Prostate gland (tissue), 2 donors: ENCODE results near the gene RALA. TPM values are rescaled to one million over a fixed set of nuclear protein-coding genes. Genes with fewer than 3 reads are reported as not detected.

Experiments
- DNase-seq: peaks from one replicate; pipeline ENCODE4 v3.0.0-alpha.2; 2019; ENCODE audit warnings: low spot score
- H3K27ac ChIP-seq, 2 donors: fragments of 200-600 bp; sonication (generic); 2 replicates each; pipeline ENCODE4 v1.5.1; 2017 to 2019
- H3K27me3 ChIP-seq: fragments of 200-600 bp; sonication (generic); replicated peaks from 2 replicates; pipeline ENCODE4 v1.5.1; 2019; ENCODE audit not compliant: insufficient read depth
- H3K36me3 ChIP-seq, 2 donors: fragments of 200-600 bp; sonication (generic); 1 replicate in 1 of 2; 2 replicates in 1 of 2; pipeline versions ENCODE4 v1.5.1 to v1.8.1; 2017 to 2019
- H3K4me1 ChIP-seq: fragments of 200-600 bp; sonication (generic); replicated peaks from 2 replicates; pipeline ENCODE4 v1.5.1; 2019
- H3K4me3 ChIP-seq, 2 donors: fragments of 200-600 bp; sonication (generic); 2 replicates each; pipeline ENCODE4 v1.5.1; 2017 to 2019
- H3K9me3 ChIP-seq: fragments of 200-600 bp; sonication (generic); 2 replicates; pipeline ENCODE4 v1.5.1; 2017
- CTCF ChIP-seq, 4 experiments: fragments of 200-600 bp in 2 of 4; fragments of 450-650 bp in 2 of 4; sonication (generic) in 2 of 4; IDR thresholded peaks; 1 replicate in 3 of 4; 2 replicates in 1 of 4; pipeline ENCODE4 v1.5.1; 2016 to 2019; ENCODE audit warnings: antibody characterized with exemption in 4 of 4, mild to moderate bottlenecking in 2 of 4, moderate library complexity in 2 of 4
- POLR2A ChIP-seq: fragments of 450-650 bp; IDR thresholded peaks from one replicate; pipeline ENCODE4 v1.6.1; 2016; ENCODE audit warnings: antibody characterized with exemption, mild to moderate bottlenecking
- POLR2AphosphoS5 ChIP-seq: sonication (generic); formaldehyde crosslinking; IDR thresholded peaks from one replicate; pipeline ENCODE4 v1.6.1; 2017; ENCODE audit warnings: antibody characterized with exemption
- WGBS: methylation state at CpG from one replicate; pipeline ENCODE4 v1.1.5; 2018; 5-methylcytosine and 5-hydroxymethylcytosine counted together
- intact Hi-C: fragments of 100-400 bp; cut with DNase I; formaldehyde crosslinking; loops from one replicate; pipeline ENCODE4 v1.14.2; 2022
- total RNA-seq, 2 donors: library from RNA; depleted of rRNA; stranded (reverse); fragments of >200 nt; gene quantifications; one replicate each; pipeline ENCODE4 v1.1.0, GENCODE V29; 2016

The RALA gene
- total RNA-seq, 2 donors from 2014 or later: 11.9 to 14.7 TPM

DNA sequence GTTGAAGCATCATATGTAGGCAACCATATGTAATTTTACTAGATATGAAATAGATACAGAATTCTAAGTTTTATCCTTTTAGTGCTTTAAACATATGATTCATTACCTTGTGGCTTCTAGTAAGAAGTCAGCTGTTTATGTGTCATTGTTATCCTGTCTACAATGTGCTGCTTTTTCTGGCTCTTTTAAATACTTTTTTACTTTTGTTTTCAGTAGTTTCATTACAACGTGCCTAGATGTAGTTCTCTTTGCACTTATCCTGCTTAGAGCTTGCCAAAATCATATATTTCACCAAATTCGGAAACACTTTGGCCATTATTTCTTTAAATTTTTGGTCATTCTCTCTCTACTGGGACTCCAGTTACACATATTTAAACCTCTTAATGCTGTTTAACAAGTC is 30.8 kb upstream of the RALA start:
- Histone ChIP-seq H3K4me1 (no peaks in the 10 kb centered on the region), H3K4me3 (no peak overlapping the region), H3K36me3 (no peaks in the 10 kb centered on the region), H3K27me3 (no peaks in the 10 kb centered on the region), H3K27ac (no peak overlapping the region), H3K9me3 (no peaks in the 10 kb centered on the region)
- intact Hi-C loops: no loop called here
- WGBS: 7% methylated on average over 2 of the region's 2 CpGs
- no peak for TF ChIP-seq POLR2AphosphoS5
- TF ChIP-seq POLR2A: no peak
- no peak for TF ChIP-seq CTCF (IDR thresholded peaks at IDR 0.05)
- DNase-seq: no peak

GRCh38 chr7:39594988-39595620 is 28.3 kb upstream of the RALA start:
- Histone ChIP-seq H3K9me3 (no peaks in the 10 kb centered on the region), H3K27ac (no peak overlapping the region), H3K4me1 (no peaks in the 10 kb centered on the region), H3K36me3 (no peaks in the 10 kb centered on the region), H3K4me3 (no peak overlapping the region), H3K27me3 (no peaks in the 10 kb centered on the region)
- no peak for TF ChIP-seq POLR2AphosphoS5
- TF ChIP-seq CTCF (IDR thresholded peaks at IDR 0.05): no peak
- no peak for TF ChIP-seq POLR2A
- intact Hi-C loops: no loop called here
- WGBS: 63% methylated on average over 5 of the region's 5 CpGs
- no peak for DNase-seq

- intact Hi-C loops: no loop called here
- no peaks in the 10 kb centered on the region for H3K27me3 ChIP-seq
- WGBS: 42% methylated on average over 2 of the region's 2 CpGs
- H3K36me3 ChIP-seq: no peaks in the 10 kb centered on the region
- no peak overlapping the region for H3K4me3 ChIP-seq
- no peak for TF ChIP-seq POLR2AphosphoS5
- TF ChIP-seq POLR2A: no peak
- TF ChIP-seq CTCF (IDR thresholded peaks at IDR 0.05): no peak
- DNase-seq: no peak
- H3K27ac ChIP-seq: no peak overlapping the region
- no peaks in the 10 kb centered on the region for H3K4me1 ChIP-seq
- no peaks in the 10 kb centered on the region for H3K9me3 ChIP-seq
These were observed 21.0 kb upstream of the RALA start for GRCh38 chr7:39602351-39602750.

- Histone ChIP-seq H3K4me3 (no peak overlapping the region), H3K27me3 (no peaks in the 10 kb centered on the region), H3K9me3 (no peaks in the 10 kb centered on the region), H3K4me1 (no peaks in the 10 kb centered on the region), H3K27ac (no peak overlapping the region), H3K36me3 (no peaks in the 10 kb centered on the region)
- DNase-seq: no peak
- intact Hi-C loops: no loop called here
- TF ChIP-seq CTCF (IDR thresholded peaks at IDR 0.05) (no peak), POLR2AphosphoS5 (no peak), POLR2A (no peak)
These were observed 19.4 kb upstream of the RALA start for GRCh38 chr7:39603924-39604323.

DNA sequence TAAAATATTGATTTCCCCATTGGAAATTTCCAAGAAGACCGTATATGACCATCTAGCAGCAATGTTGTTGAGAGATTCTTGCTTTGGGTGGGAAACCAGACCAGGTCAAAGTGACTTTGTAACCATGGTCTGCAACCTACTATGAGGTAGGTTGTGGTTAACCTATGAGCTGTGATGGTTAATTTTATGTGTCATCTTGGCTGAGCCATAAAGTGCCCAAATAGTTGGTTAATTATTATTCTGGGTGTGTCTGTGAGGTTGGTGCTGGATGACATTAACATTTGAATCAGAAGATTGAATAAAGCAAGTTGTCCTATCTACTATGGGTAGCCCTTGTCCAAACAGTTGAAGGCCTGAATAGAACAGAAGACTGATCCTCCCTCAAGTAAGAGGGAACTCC is 18.3 kb upstream of the RALA start:
- WGBS: 88% methylated on average over 1 of the region's 1 CpG
- no peak overlapping the region for H3K4me3 ChIP-seq
- no peaks in the 10 kb centered on the region for H3K9me3 ChIP-seq
- no peak overlapping the region for H3K27ac ChIP-seq
- H3K36me3 ChIP-seq: no peaks in the 10 kb centered on the region
- intact Hi-C loops: no loop called here
- H3K27me3 ChIP-seq: no peaks in the 10 kb centered on the region
- no peak for DNase-seq
- TF ChIP-seq POLR2A (no peak), POLR2AphosphoS5 (no peak), CTCF (IDR thresholded peaks at IDR 0.05) (no peak)
- H3K4me1 ChIP-seq: no peaks in the 10 kb centered on the region
